Prostate gland (tissue), 2 donors: ENCODE data around the gene KCTD17.

Experiments used
- CTCF ChIP-seq, 4 experiments: fragments of 200-600 bp in 2 of 4; fragments of 450-650 bp in 2 of 4; sonication (generic) in 2 of 4; IDR thresholded peaks; 1 replicate in 3 of 4; 2 replicates in 1 of 4; pipeline ENCODE4 v1.5.1; 2016 to 2019; ENCODE audit warnings: antibody characterized with exemption in 4 of 4, mild to moderate bottlenecking in 2 of 4, moderate library complexity in 2 of 4
- POLR2A ChIP-seq: fragments of 450-650 bp; IDR thresholded peaks from one replicate; pipeline ENCODE4 v1.6.1; 2016; ENCODE audit warnings: antibody characterized with exemption, mild to moderate bottlenecking

DNA sequence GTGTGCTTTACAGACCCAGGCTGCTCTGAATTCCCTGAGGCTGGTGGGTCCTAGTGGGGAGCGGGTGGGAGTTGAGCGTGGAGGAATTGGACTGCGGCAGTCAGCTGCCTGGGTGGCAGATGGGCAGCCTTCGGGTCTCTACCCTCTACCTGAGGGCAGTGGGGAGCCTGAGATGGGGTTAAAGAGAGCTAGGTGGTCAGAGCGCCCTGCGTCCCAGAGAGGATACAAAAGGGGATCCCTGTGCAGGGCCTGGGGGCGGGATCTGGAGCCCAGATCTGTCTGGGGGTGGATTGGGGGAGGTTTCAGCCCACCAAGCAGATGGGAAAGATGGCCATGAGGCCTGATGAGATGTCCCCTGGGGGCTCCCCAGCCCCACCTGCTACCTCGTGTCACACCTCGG is 18.2 kb downstream of the KCTD17 start:
- TF ChIP-seq CTCF (IDR thresholded peaks at IDR 0.05) (no peak), POLR2A (no peak)
